Measurements from ENCODE around the gene TOB1. TPM values are rescaled to one million over a fixed set of nuclear protein-coding genes. Genes with fewer than 3 reads are reported as not detected.

Gene TOB1
- total RNA-seq, 1 experiment from 2014 or later, result 31.6 TPM

GRCh38 chr17:50836826-50837225, 29.3 kb downstream of the TOB1 start:
- Histone ChIP-seq H3K79me1 (ENCODE audit: insufficient read depth, low read depth, low read length, poor library complexity, severe bottlenecking) (no peaks in the 10 kb centered on the region), H3K27ac (ENCODE audit: insufficient read length, low read depth, low read length) (no peak overlapping the region), H3T11ph (ENCODE audit: low read length) (no peak overlapping the region), H4K8ac (replicated peaks; ENCODE audit: insufficient read length, low read depth, low read length) (no peak overlapping the region), H3K56ac (ENCODE audit: insufficient read length, low read depth, low read length) (no peak overlapping the region), H4K91ac (ENCODE audit: insufficient read length, low read depth, low read length) (no peak overlapping the region), H2BK15ac (ENCODE audit: low read depth, low read length) (no peak overlapping the region), H3K14ac (ENCODE audit: insufficient read depth, low read length) (no peak overlapping the region), H3K9ac (ENCODE audit: extremely low read depth, insufficient read length, low read length) (no peak overlapping the region), H2AFZ (ENCODE audit: low read length) (no peak overlapping the region), H2BK12ac (ENCODE audit: insufficient read length, low read depth, low read length) (no peak overlapping the region), H3K18ac (ENCODE audit: insufficient read length, low read depth, low read length) (no peak overlapping the region), H2BK5ac (ENCODE audit: insufficient read length, low read length) (no peak overlapping the region), H3K4me2 (ENCODE audit: insufficient read depth, insufficient read length, low read length) (no peak overlapping the region), H3K27me3 (ENCODE audit: insufficient read depth, low read length) (no peaks in the 10 kb centered on the region), H2BK120ac (ENCODE audit: low read depth, low read length, poor library complexity, severe bottlenecking) (no peak overlapping the region), H3K23ac (ENCODE audit: insufficient read length, low read depth, low read length) (no peak overlapping the region), H4K20me1 (ENCODE audit: control insufficient read depth, insufficient read depth, insufficient read length) (no peaks in the 10 kb centered on the region), H4K5ac (ENCODE audit: insufficient read length, low read depth, low read length) (no peak overlapping the region), H3K23me2 (ENCODE audit: insufficient read length, low read depth, low read length, poor library complexity, severe bottlenecking) (no peaks in the 10 kb centered on the region), H2BK20ac (ENCODE audit: low read depth, low read length, poor library complexity, severe bottlenecking) (no peak overlapping the region), H3K9me3 (ENCODE audit: control insufficient read depth, low read depth, low read length) (no peaks in the 10 kb centered on the region), H3K79me2 (ENCODE audit: insufficient read depth, low read length) (no peaks in the 10 kb centered on the region), H2AK5ac (ENCODE audit: insufficient read length, low read length) (no peak overlapping the region), H3K4me1 (ENCODE audit: insufficient read depth, low read length) (no peaks in the 10 kb centered on the region), H3K4ac (ENCODE audit: low read depth, low read length) (no peak overlapping the region)
- Mint-ChIP-seq H3K27ac (no peak overlapping the region), H3K9me3 (no peaks in the 10 kb centered on the region), H3K27me3 (ENCODE audit: low read depth) (no peaks in the 10 kb centered on the region), H3K36me3 (ENCODE audit: insufficient read depth in 1 of 3, low read depth in 3 of 3) (no peaks in the 10 kb centered on the region; a peak in 2 of 7 replicates), H3K4me3 (no peak overlapping the region), H3K4me1 (peaks cover 40 to 64% of the 10 kb centered on the region in 2 experiments)
- WGBS (ENCODE audit: extremely low coverage, insufficient read length, low lambda C conversion rate), result no CpG with 5 or more reads among the region's 11 CpGs
- TF ChIP-seq CTCF (conservative IDR thresholded peaks at IDR 0.05), result no peak
- DNase-seq, result peak; percentile 23

All from H9 (cell line).